GM12878 (cell line): Measurements from ENCODE around the gene MEIOB. TPM values are rescaled to one million over a fixed set of nuclear protein-coding genes. Genes with fewer than 3 reads are reported as not detected.

Source experiments
- ATAC-seq: fragments of 200-7000 bp; cut with Tn5 transposase; 3 replicates; pipeline ENCODE4 v1.9.1; 2020; ENCODE audit warnings: mild to moderate bottlenecking, moderate library complexity
- BruUV-seq: library from RNA; stranded (reverse); fragments of 400-500 nt; replicated peaks from 2 replicates; lab custom pipeline; 2021; lab: Mats Ljungman, UMichigan
- CTCF ChIA-PET: fragments of 300-600 bp; sonication (Branson Sonifier 250); formaldehyde crosslinking; extraction: SDS; loops from one replicate; lab custom pipeline; 2021; ENCODE audit warnings: inconsistent platforms; lab: Yijun Ruan, JAX
- POLR2A ChIA-PET: fragments of 350-600 bp; formaldehyde crosslinking; extraction: SDS; loops from one replicate; lab custom pipeline; 2021; ENCODE audit warnings: inconsistent platforms; lab: Charles Lee
- RAD21 ChIA-PET: fragments of 300-600 bp; sonication (Branson Sonifier 250); formaldehyde crosslinking; loops from one replicate; lab custom pipeline; 2023; ENCODE audit warnings: antibody characterized with exemption; ENCODE audit not compliant: unreplicated experiment; lab: Charles Lee
- SMC1A ChIA-PET: fragments of 300-600 bp; sonication (Branson Sonifier 250); formaldehyde crosslinking; loops from one replicate; lab custom pipeline; 2023; ENCODE audit not compliant: unreplicated experiment, uncharacterized antibody; lab: Charles Lee
- DNase-seq: peaks from one replicate; pipeline ENCODE4 v3.0.0-alpha.2; 2011; ENCODE audit warnings: low read depth, low spot score
- FAIRE-seq: peaks from 3 replicates; lab custom pipeline; 2011; peaks lifted over from hg19 to GRCh38; lab: Jason Lieb, UNC
- H2AFZ ChIP-seq: 2 replicates; pipeline ENCODE4 v1.6.0; 2011; ENCODE audit warnings: low read depth, low read length, control low read depth; ENCODE audit not compliant: control insufficient read depth
- H3K27ac ChIP-seq: 2 replicates; pipeline ENCODE4 v1.5.1; 2011; ENCODE audit warnings: control low read depth; ENCODE audit not compliant: control insufficient read depth, insufficient read depth
- H3K27me3 ChIP-seq, 2 experiments: replicated peaks in 1 of 2; 2 replicates each; pipeline versions ENCODE4 v1.6.0 to v1.6.1; 2011; ENCODE audit warnings: low read length in 1 of 2; ENCODE audit not compliant: control insufficient read depth in 2 of 2, insufficient read depth in 2 of 2
- H3K36me3 ChIP-seq, 2 experiments: 2 replicates each; pipeline ENCODE4 v1.5.1; 2011; ENCODE audit warnings: low read length in 1 of 2; ENCODE audit not compliant: control insufficient read depth in 2 of 2, insufficient read depth in 2 of 2
- H3K4me1 ChIP-seq: 2 replicates; pipeline ENCODE4 v1.6.1; 2011; ENCODE audit warnings: mild to moderate bottlenecking, low read length, moderate library complexity, mixed read lengths; ENCODE audit not compliant: control insufficient read depth, insufficient read depth
- H3K4me2 ChIP-seq: 2 replicates; pipeline ENCODE4 v1.6.0; 2011; ENCODE audit warnings: control low read depth; ENCODE audit not compliant: control insufficient read depth, insufficient read depth
- H3K4me3 ChIP-seq: fragments of 200-600 bp; sonication (generic); 2 replicates; pipeline ENCODE4 v1.5.1; 2016
- H3K79me2 ChIP-seq: 2 replicates; pipeline ENCODE4 v1.6.0; 2011; ENCODE audit warnings: low read length; ENCODE audit not compliant: control insufficient read depth, insufficient read depth
- H3K9ac ChIP-seq: 2 replicates; pipeline ENCODE4 v1.8.0; 2011; ENCODE audit warnings: low read length, control low read depth, mixed read lengths; ENCODE audit not compliant: control insufficient read depth, insufficient read depth
- H3K9me3 ChIP-seq: replicated peaks from 3 replicates; pipeline ENCODE4 v1.5.1; 2011; ENCODE audit warnings: mild to moderate bottlenecking, low read length; ENCODE audit not compliant: control insufficient read depth, insufficient read depth
- H4K20me1 ChIP-seq: 2 replicates; pipeline ENCODE4 v1.6.0; 2011; ENCODE audit not compliant: control insufficient read depth, insufficient read depth
- GABPA ChIP-seq: IDR thresholded peaks from 2 replicates; pipeline ENCODE4 v1.6.1; 2014; ENCODE audit warnings: antibody characterized with exemption, low read depth, mild to moderate bottlenecking, inconsistent platforms
- IRF4 ChIP-seq: IDR thresholded peaks from 2 replicates; pipeline ENCODE4 v1.6.1; 2011; ENCODE audit warnings: low read depth, low read length
- JUNB ChIP-seq: IDR thresholded peaks from 2 replicates; pipeline ENCODE4 v1.6.1; 2016; ENCODE audit warnings: antibody characterized with exemption, mild to moderate bottlenecking
- JUND ChIP-seq: IDR thresholded peaks from 2 replicates; pipeline ENCODE4 v1.6.1; 2012; ENCODE audit warnings: low read depth, mild to moderate bottlenecking, low read length, improper control_type of control experiment, moderate library complexity
- PAX5 ChIP-seq: IDR thresholded peaks from 2 replicates; pipeline ENCODE4 v1.6.1; 2011; ENCODE audit warnings: low read depth, low read length, borderline replicate concordance
- RAD21 ChIP-seq: IDR thresholded peaks from 2 replicates; pipeline ENCODE4 v1.6.1; 2011; ENCODE audit warnings: mild to moderate bottlenecking, low read depth, low read length, moderate library complexity; ENCODE audit not compliant: insufficient read depth
- RB1 ChIP-seq: fragments of 450-650 bp; formaldehyde crosslinking; IDR thresholded peaks from 2 replicates; pipeline ENCODE4 v1.6.1; 2017; ENCODE audit warnings: mild to moderate bottlenecking, borderline replicate concordance
- RCOR1 ChIP-seq: conservative IDR thresholded peaks from 2 replicates; pipeline ENCODE4 v1.6.1; 2012; ENCODE audit warnings: low read depth, low read length, improper control_type of control experiment
- SREBF2 ChIP-seq: IDR thresholded peaks from 2 replicates; pipeline ENCODE4 v1.6.1; 2012; ENCODE audit warnings: mild to moderate bottlenecking, low read length
- TCF7 ChIP-seq: IDR thresholded peaks from 2 replicates; pipeline ENCODE4 v1.6.1; 2014; ENCODE audit warnings: antibody characterized with exemption, borderline replicate concordance
- ZNF217 ChIP-seq: fragments of 450-650 bp; IDR thresholded peaks from 2 replicates; pipeline ENCODE4 v1.6.1; 2017; ENCODE audit warnings: antibody characterized with exemption, mild to moderate bottlenecking
- WGBS: methylation state at CpG from one replicate; pipeline ENCODE4 v1.1.6; 2016; ENCODE audit warnings: low lambda C conversion rate; ENCODE audit not compliant: insufficient replicate concordance, insufficient coverage; ENCODE audit errors: missing lambda C conversion rate; 5-methylcytosine and 5-hydroxymethylcytosine counted together
- in situ Hi-C: fragments of 300-500 bp; cut with MboI; formaldehyde crosslinking; loops from 9 replicates; pipeline ENCODE4 v1.14.3; 2018; ENCODE audit warnings: mixed read lengths
- intact Hi-C: fragments of 100-400 bp; cut with micrococcal nuclease; formaldehyde crosslinking; loops from one replicate; pipeline ENCODE4 v1.14.2; 2022; ENCODE audit not compliant: unreplicated experiment
- polyA plus RNA-seq, 11 experiments: library from polyadenylated mRNA; depleted of rRNA in 4 of 11; unstranded in 6 of 11; stranded (reverse) in 5 of 11; fragments of >200 nt; fragmentation: Nextera tagmentation in 4 of 11; fragmentation: Illumina TruSeq in 1 of 11; extraction: Ambion mirVana in 4 of 11; extraction: Trizol in 1 of 11; gene quantifications; 1 replicate in 1 of 11; 2 replicates in 10 of 11; pipeline versions ENCODE4 v1.2.1 to v1.2.3, GENCODE V29; 2011 to 2016; ENCODE audit warnings: inconsistent platforms in 2 of 11, missing spikeins in 2 of 11, low read depth in 1 of 11
- total RNA-seq, 4 experiments: library from RNA; depleted of rRNA in 3 of 4; stranded (reverse); fragments of >200 nt in 3 of 4; fragmentation: Illumina TruSeq in 1 of 4; extraction: Trizol in 1 of 4; gene quantifications; 2 replicates each; pipeline versions ENCODE4 v1.2.1 to v1.2.3, GENCODE V29; 2013 to 2021

Gene MEIOB
- total and polyA plus RNA-seq, 10 of the 15 experiments (the other 5 are each of a cell fraction or from before 2014, with no cell fraction given) = 0.04 to 0.26 (median 0.09) TPM; not detected in 5

- Histone ChIP-seq H3K9me3 (no peaks in the 10 kb centered on the region), H3K4me2 (no peak overlapping the region), H3K79me2 (no peaks in the 10 kb centered on the region), H3K4me1 (no peaks in the 10 kb centered on the region), H3K4me3 (no peak overlapping the region), H3K27ac (no peak overlapping the region), H4K20me1 (no peaks in the 10 kb centered on the region), H2AFZ (no peak overlapping the region), H3K9ac (no peak overlapping the region), H3K27me3 (no peaks in the 10 kb centered on the region; a peak in 2 of 4 replicates), H3K36me3 (no peaks in the 10 kb centered on the region)
- no peak for FAIRE-seq
- intact Hi-C loops (no loop called here), in situ Hi-C loops (no loop called here)
- RAD21 ChIA-PET = no interaction called here
- TF ChIP-seq RB1 (no peak), TCF7 (no peak), SREBF2 (no peak), ZNF217 (no peak), JUNB (no peak), IRF4 (no peak), PAX5 (no peak)
- 32% methylated on average over 9 of the region's 9 CpGs for WGBS
- CTCF ChIA-PET = no interaction called here
- BruUV-seq = no TSS peak
- SMC1A ChIA-PET = no interaction called here
- ATAC-seq = no peak
- DNase-seq = no peak
- POLR2A ChIA-PET = no interaction called here
Measured at GRCh38 chr16:1908983-1909382, 37.0 kb upstream of the MEIOB start.

- BruUV-seq = no TSS peak
- intact Hi-C loops = no loop called here
- H2AFZ ChIP-seq = no peak overlapping the region
- in situ Hi-C loops = no loop called here
- RAD21 ChIA-PET = no interaction called here
- H3K27ac ChIP-seq = no peak overlapping the region
- CTCF ChIA-PET = no interaction called here
- no peaks in the 10 kb centered on the region for H3K79me2 ChIP-seq
- no peak overlapping the region for H3K4me2 ChIP-seq
- H3K27me3 ChIP-seq = no peaks in the 10 kb centered on the region; a peak in 1 of 4 replicates
- H3K9ac ChIP-seq = no peak overlapping the region
- SMC1A ChIA-PET = no interaction called here
- no peaks in the 10 kb centered on the region for H3K4me1 ChIP-seq
- FAIRE-seq (no peak), DNase-seq (no peak), ATAC-seq (no peak)
- POLR2A ChIA-PET = no interaction called here
- H3K4me3 ChIP-seq = no peak overlapping the region
- no peak for TF ChIP-seq GABPA
- no peak for TF ChIP-seq RAD21
- no peak for TF ChIP-seq RCOR1
- TF ChIP-seq JUND = no peak
- H4K20me1 ChIP-seq = no peaks in the 10 kb centered on the region
- 41% methylated on average over 17 of the region's 17 CpGs for WGBS
- H3K9me3 ChIP-seq = no peaks in the 10 kb centered on the region
- H3K36me3 ChIP-seq = no peaks in the 10 kb centered on the region
Measured at GRCh38 chr16:1908184-1908583, 36.2 kb upstream of the MEIOB start.
